Activated CD4-positive, alpha-beta T cell treated with anti-CD3 and anti-CD28 coated beads, Interleukin-2, amount 50 U/mL, for 4 hours (primary cell): Measurements from ENCODE around the gene ZPR1.

ENCODE experiments used
- DNase-seq, 2 experiments: peaks; one replicate each; pipeline ENCODE4 v3.0.0-alpha.2; 2020

Gene ZPR1

DNA sequence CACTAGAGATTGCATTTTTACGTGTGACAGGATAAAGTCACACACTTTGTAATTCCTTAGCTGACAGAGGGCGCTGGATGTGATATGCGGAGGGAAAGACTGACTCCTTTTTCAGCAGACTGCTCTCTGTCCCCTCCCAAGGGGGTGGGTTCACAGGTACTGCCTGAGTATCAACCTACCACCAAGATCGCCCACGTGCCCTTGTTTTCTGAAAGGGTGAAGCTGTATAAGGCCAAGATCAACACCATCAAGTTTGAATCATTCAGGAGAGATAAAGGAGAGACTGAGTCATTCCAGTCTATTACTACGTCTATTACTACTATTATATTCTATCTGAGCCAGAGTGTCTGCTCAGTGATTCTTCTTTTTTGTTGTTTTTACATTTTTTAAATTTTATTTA is 45.7 kb downstream of the ZPR1 start:
- DNase-seq, result no peak

DNA sequence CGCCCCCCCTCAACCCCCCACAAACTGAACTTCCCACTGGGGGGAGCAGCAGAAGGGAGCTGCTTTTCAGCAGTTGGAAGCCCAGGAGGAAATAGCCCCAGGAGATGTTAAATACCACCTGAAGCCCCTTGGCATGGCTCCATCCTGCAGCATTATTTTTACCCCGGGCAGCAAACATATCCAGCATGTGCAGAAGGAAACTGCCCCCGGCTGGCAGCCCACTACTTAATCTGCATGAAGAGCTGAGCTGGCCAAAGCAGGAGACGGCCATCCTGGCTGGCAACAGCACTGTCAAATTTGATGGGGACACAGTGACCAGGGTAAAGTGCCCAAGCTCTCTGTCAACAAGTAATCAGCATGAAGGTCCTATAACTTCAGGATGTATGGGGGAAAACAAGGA is 47.1 kb downstream of the ZPR1 start:
- DNase-seq, result no peak

DNA sequence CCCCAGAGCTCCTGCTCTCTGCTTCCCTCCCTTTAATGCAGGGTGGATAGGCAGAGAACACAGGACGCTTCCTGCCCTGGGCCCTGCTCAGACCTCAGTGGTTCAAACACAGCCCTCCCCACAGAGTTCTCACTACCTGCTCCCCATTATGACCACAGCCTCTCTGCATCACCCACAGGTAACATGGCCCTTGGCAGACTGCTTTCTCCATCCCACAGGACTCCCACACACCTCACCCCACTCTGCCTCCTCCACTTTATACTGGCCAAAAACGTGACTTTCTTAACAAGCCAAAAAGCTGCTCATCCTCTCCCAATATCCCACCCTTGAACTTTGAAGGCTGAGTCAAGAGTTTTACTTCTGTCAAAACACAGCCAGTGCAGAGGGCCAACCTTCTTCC is 48.8 kb downstream of the ZPR1 start:
- no peak for DNase-seq

DNA sequence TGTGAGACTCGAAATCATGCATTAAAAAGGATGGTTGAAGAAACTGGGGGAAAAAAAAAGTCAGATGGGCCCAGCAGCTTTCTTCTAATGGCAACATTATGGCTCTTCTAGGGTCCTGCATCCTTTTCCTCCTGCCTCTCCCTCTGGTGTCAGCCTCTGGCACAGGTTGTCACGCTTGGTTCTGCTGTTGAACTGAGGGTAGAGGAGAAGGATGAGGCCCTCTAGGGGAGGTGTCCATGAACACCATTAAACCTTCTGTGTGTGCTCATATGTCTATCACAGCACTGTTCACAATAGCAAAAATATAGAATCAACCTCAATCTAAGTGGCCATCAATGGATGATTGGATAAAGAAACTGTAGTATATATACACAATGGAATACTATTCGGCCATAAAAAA is 51.1 kb downstream of the ZPR1 start:
- DNase-seq, result no peak

DNA sequence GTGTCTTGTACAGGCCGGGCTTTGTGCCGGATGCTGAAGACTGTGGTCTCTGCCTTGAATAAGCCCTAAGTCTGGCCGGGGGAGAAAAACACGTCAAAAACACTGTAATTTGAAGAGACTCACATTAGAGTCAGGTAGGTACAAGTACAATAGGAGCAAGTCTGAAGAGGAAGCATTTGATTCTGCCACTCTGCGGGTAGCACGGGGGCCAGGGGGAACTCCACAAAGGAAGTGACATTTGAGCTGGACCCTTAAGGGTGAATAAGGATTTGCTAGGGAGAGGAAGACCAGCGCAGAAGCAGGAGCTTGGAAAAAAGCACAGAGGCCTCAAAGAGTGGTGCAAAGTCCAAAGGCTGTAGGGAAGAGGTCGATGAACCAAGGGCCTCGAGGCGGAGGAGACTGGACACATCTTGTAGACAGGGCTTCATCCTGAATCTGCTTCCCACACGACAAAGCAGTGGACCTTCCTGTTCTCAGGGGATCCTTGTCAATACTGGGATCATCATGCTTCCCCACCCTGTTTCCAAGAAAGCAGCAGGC is 53.8 kb downstream of the ZPR1 start:
- no peak for DNase-seq

DNA sequence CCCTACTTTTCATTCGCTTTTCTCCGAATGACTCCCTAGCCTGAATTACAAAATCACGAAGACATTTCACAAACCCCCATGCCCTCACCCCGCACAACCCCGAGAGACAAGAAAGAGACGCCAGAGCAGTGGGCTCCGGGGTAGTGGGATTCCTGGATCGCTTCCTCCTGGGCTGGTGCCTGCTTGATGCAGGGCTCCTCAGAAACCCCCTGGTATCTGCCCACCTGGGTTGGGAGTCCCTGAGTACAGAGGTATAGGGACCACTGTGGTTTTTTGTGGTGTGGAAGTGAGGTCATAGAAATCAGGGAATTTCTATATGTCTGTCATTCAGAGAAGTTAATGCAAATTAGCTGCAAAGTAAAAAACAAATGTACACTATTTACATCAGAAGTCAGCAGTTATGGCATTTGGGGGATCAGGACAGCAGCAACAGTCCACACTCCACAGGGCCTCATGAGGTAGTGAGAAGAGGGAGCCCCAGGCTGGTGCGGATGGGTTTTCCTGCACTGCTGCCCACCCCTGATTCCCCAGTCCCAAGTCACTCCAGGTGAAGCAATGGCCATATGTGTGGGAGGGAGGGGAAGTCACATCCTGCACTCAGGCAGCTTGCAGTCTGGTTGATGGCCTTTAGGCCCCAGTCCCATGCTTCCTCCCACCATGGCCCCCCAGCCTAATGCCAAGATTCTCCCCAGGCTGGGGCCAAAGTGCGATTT is 54.6 kb downstream of the ZPR1 start:
- DNase-seq, result no peak

DNA sequence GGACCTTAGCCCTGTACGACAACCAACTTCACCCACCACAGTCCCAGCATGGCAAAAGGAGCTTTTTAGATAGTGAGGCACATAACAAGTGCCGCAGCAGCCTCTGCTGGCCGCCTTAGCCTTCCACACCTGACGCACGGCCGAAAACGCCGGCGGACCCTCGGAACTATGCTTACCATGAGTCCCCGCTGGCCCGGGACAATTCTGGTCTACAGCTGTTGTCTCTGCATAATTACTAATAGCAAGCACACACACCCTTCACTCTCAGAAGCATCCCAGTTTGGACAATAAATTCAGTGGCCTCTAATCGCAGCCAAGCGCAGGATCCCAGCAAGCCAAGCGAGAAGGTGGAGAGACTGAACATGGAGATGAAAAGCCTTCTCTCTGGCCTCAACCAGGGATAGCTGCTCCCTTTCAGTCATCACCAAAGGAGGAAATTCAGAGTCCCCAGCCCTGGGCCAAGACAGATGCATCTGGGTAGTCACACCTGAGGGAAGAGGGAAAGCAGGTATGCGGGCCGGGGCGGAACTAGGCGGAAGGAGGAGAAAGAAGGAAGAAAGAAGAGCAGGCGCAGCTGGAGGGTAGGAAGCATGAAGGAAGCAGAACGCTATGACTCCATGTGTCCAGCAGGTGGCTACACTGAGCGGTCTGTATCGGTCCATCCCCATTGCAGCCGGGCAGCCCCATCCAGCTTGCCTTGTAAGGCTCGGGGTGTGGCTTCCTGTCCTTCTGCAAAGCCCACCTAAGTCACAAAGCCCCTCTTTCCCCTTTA is 55.4 kb downstream of the ZPR1 start:
- peak; percentile 45 to 50 for DNase-seq

DNA sequence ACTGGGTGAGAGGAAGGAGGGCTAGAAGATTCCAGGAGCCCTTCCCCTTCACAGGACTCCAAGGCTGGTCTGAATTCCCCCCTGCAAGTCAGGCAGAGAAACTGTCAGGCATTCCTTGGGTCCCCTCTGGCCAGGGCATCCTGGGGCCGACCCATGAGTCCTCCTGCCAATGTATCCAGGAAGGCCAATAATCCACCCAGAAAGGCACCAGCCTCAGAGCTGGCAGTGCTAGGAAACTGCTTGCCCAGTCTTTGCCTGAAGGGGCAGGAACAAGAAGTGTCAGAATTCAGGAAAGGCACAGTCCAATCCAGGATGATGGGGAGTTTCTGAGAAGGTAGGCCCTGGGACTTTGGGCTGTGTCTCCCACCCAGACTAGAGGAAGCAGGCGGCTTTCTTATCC is 56.0 kb downstream of the ZPR1 start:
- DNase-seq, result no peak

DNA sequence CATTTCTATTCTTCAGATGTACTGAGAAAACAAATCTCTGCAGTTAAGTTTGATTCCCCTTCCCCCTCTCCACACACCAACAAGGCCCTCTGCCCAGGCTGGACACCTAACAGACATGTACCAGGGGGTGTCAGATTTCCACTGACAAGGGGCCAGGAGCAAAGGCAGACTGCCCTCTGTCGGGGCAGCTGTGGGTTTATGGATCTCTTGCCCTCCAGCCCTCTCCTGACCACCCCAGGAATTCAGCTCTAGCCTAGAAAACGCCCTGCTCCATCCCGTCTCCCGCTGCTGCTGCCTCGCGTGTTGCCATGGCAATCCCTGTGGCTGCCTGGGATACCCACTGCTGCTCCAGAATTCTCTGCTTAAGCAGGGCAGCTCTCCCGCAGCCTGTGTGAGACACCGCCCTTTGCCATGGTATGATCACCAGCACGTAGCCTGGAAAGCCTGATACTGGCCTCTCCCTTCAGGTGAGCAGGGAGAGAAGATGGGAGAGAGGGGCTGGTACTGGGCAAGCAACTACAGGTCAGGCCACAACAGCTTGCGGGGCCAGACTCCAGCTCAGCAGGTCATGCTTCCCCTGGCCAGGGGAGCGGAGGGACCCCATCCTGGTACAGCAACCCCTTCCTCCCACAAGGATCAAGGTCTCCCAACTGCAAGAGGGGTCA is 56.6 kb downstream of the ZPR1 start:
- no peak for DNase-seq

DNA sequence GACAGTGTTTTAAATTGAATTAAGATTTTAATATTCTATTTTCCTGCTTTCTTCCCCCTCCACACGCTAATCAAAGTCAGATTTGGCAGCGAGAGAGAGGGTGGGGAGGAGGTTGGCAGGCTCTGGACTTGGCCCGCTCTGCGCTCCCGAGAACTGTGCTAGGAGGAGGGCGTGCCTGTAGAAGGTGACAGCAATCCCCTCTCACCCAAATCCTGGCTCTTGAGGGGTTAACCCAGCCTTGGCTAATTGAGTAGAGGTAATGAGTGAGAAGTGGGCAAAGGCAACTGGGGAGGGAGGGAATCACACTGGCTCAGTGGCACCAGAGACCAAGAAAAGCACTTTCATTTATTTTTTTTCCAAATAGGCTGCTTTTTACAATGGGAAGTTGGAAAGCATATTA is 57.2 kb downstream of the ZPR1 start:
- no peak for DNase-seq

DNA sequence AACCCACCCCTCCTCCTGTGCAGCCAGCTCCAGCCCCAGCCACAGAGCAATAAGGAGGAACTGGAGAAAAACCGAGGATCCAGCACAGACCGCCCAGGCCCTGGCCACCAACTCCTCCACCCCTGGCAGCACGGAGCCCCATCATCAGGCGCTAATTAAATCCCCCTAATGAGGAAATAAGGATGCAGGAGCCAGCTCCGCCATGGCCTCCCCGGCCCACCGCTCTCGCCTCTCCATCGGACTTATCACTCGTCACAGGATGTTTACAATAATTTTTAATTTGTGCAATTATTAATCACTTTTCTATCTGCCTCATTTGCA is 57.6 kb downstream of the ZPR1 start:
- no peak for DNase-seq

DNA sequence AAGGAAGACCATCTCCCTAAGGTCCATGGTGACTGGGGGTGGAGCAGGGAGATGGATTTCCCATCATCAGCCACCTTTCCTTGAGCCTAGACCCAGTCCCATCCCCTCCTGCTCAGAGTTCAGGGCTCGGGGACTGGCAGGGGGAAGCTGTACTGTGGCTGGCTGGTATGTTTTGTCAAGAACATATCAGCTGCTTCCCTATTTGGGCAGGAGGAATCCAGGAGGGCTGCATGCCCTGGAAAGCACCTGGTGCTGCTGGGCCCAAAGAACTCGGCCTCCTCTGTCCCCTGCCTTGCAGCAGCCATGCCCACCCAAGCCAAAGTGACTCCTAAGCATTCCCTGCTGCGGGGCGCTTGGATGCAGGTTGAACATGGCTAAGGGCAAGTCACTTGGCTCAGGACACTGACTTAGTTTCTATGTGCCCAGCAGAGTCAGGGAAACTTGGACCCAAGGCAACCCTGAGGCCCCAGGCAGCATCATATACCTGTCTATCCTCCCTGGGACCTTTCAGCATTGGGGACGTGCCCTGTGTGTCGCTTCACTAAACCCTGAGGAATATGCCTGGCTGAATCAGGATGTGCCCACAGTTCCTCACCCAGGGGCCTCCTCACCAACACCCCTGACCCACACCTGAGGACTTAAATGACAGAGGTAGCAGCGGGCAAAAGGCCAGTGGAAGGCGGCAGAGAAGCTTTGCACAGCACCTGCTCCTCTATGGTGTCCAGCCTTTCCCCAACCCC is 58.2 kb downstream of the ZPR1 start:
- no peak for DNase-seq

DNA sequence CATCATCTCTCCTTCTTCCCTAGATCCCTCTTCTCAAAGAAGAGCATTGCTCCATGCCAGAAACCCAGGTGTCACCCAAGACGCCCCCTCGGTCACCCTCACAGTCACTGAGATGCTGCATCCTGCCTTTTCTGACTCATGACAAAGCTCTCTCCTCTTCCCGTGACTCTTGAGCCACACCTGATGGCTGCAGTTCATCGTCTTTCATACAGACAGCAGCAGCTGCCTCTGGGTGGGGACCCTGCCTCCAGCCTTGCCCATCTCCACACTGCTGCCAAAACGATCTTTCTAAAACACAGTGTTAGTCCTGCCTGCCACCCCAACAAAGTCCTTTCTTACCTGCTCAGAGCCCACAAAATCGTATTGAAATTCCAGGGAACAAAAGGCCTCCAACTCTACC is 59.8 kb downstream of the ZPR1 start:
- DNase-seq, result no peak

DNA sequence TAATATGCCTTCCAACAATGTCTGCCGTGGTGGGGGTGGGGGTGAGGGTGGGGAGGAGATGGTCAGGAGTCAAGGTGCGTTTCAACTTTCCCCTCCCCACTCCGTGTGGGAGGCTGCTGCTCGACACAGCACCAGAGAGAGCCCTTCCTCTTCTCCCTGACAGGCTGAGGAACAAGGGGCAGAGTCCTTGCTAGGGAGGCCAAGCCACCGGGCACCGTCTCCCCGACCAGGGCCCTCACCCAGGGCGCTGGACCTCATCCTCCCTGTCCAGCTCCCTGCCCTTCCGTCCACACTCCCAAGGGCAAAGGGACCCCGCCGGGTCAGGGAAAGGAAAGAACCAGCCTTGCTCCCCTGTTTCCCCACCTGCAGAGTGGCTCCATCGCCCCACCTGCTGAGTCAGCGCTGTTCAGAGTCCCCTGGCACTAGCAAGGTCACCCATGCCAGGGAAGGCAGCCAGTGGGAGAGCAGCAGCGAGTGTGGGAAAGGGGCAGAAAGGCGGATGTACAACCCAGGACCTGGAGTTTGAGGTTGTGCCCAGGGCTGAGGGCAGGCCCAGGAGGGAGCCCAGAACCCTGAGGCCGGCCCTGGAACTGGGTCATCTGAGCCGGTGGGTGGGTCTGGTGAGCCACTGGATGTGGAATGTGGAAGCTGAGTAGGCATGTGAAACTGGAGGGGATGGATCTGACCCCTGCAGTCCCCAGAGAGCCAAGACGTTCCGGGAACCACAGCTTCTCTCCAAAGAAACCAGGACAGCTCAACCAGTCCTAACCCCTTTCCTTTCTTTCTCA is 62.2 kb downstream of the ZPR1 start:
- DNase-seq, result no peak

DNA sequence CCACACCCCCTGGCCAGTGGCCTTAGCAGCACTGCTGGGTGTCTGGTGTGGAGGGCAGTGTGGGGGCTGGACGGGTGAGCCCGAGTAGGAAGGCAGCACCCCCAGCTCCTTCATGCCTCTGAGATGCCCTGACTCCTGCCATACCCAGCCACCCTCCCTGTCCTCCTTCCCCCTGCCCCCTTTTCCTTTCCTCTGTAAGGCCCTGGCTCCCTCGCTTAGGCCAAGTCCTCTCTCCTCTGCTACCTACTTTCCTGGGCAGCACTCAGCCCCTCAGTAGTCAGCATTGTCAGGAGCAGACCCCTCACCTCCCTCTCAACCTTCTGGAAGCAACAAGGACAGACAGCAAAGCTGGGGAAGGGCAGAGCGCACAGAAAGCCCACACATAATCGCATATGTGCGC is 63.0 kb downstream of the ZPR1 start:
- no peak for DNase-seq
